IMR-90 (cell line): ENCODE results near the gene ACOT7.

Experiments
- CEBPB ChIP-seq: IDR thresholded peaks from 2 replicates; pipeline ENCODE4 v1.6.1; 2012; ENCODE audit warnings: low read depth, low read length, improper control_type of control experiment
- CTCF ChIP-seq: conservative IDR thresholded peaks from 2 replicates; pipeline ENCODE4 v1.5.1; 2012; ENCODE audit warnings: mild to moderate bottlenecking, low read depth, low read length, improper control_type of control experiment
- POLR2A ChIP-seq: IDR thresholded peaks from 2 replicates; pipeline ENCODE4 v1.6.1; 2012; ENCODE audit warnings: mild to moderate bottlenecking, low read depth, low read length

DNA sequence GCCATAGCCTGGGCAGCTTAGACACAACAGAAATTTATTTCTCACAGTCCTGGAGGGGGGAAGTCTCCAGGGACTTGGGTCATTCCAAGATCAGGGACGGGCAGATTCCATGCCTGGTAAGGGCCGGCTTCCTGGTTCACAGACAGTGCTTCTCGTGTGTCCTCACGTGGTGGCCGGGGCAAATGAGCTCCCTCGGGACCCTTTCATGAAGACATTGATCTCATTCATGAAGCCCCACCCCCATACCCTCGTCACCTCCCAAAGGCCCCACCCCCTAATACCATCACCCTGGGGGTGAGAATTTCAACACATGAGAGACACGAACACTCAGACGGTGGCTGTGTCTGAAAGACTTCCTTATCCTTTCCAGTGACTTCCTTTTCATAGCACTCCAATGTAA, 51.5 kb downstream of the ACOT7 start:
- TF ChIP-seq CEBPB (no peak), POLR2A (no peak), CTCF (no peak)
